ENCODE measurements around the gene PCBP4.

Gene PCBP4

GRCh38 chr3:51974277-51974962 lies 7.2 kb upstream of the PCBP4 start:
- no peak for DNase-seq (ENCODE audit: low read depth in 2 of 2)

- DNase-seq (ENCODE audit: low read depth in 2 of 2): no peak
Measured at GRCh38 chr3:51971350-51971749, 4.1 kb upstream of the PCBP4 start.

GRCh38 chr3:51970606-51971300 lies 3.5 kb upstream of the PCBP4 start:
- no peak for DNase-seq (ENCODE audit: low read depth in 2 of 2)

- no peak for DNase-seq (ENCODE audit: low read depth in 2 of 2)
Measured at GRCh38 chr3:51969841-51970240, 2.6 kb upstream of the PCBP4 start.

- no peak for DNase-seq (ENCODE audit: low read depth in 2 of 2)
Measured at GRCh38 chr3:51968883-51969678, 1.8 kb upstream of the PCBP4 start.

- no peak for DNase-seq (ENCODE audit: low read depth in 2 of 2)
Measured at GRCh38 chr3:51968170-51968775, 1.0 kb upstream of the PCBP4 start.

GRCh38 chr3:51966922-51967383 lies 301 bp downstream of the PCBP4 start:
- no peak for DNase-seq (ENCODE audit: low read depth in 2 of 2)

- no peak for DNase-seq (ENCODE audit: low read depth in 2 of 2)
Measured at GRCh38 chr3:51966486-51966885, 768 bp downstream of the PCBP4 start.

GRCh38 chr3:51966016-51966415 lies 1.2 kb downstream of the PCBP4 start:
- no peak for DNase-seq (ENCODE audit: low read depth in 2 of 2)

GRCh38 chr3:51964521-51964920 lies 2.7 kb downstream of the PCBP4 start:
- DNase-seq (ENCODE audit: low read depth in 2 of 2): no peak

GRCh38 chr3:51963951-51964451 lies 3.3 kb downstream of the PCBP4 start:
- no peak for DNase-seq (ENCODE audit: low read depth in 2 of 2)

GRCh38 chr3:51962854-51963530 lies 4.3 kb downstream of the PCBP4 start:
- DNase-seq (ENCODE audit: low read depth in 2 of 2): no peak

GRCh38 chr3:51961602-51962569 lies 5.4 kb downstream of the PCBP4 start:
- no peak for DNase-seq (ENCODE audit: low read depth in 2 of 2)

GRCh38 chr3:51961011-51961410 lies 6.2 kb downstream of the PCBP4 start:
- no peak for DNase-seq (ENCODE audit: low read depth in 2 of 2)

- DNase-seq (ENCODE audit: low read depth in 2 of 2): no peak
Measured at GRCh38 chr3:51960386-51960785, 6.9 kb downstream of the PCBP4 start.

- no peak for DNase-seq (ENCODE audit: low read depth in 2 of 2)
Measured at GRCh38 chr3:51959651-51960050, 7.6 kb downstream of the PCBP4 start.

GRCh38 chr3:51958603-51959521 lies 8.4 kb downstream of the PCBP4 start:
- DNase-seq (ENCODE audit: low read depth in 2 of 2): no peak

GRCh38 chr3:51957520-51958205 lies 9.6 kb downstream of the PCBP4 start:
- DNase-seq (ENCODE audit: low read depth in 2 of 2): no peak
